Measurements from ENCODE around the gene SPIRE2.

DNA sequence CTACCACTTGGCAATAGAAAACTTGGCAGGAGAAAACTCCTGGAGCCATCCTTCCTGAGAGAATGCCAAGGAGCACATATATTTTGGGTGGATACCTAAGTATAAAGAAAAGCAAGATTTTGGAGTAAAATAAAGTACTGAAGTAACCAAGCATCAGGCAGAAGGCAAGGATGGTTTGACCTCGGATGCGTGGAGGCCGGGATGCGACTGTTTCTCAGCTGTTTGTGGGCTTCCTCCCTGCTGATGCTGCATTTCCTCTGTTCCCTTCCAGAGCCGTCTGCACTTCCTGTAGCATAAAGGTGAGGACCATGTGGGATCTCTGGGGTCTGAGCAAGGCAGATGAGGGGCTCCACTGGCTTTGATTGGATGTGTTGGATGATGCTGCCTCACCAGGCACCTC is 39.6 kb downstream of the SPIRE2 start:
- TF ChIP-seq, protein P1, sequence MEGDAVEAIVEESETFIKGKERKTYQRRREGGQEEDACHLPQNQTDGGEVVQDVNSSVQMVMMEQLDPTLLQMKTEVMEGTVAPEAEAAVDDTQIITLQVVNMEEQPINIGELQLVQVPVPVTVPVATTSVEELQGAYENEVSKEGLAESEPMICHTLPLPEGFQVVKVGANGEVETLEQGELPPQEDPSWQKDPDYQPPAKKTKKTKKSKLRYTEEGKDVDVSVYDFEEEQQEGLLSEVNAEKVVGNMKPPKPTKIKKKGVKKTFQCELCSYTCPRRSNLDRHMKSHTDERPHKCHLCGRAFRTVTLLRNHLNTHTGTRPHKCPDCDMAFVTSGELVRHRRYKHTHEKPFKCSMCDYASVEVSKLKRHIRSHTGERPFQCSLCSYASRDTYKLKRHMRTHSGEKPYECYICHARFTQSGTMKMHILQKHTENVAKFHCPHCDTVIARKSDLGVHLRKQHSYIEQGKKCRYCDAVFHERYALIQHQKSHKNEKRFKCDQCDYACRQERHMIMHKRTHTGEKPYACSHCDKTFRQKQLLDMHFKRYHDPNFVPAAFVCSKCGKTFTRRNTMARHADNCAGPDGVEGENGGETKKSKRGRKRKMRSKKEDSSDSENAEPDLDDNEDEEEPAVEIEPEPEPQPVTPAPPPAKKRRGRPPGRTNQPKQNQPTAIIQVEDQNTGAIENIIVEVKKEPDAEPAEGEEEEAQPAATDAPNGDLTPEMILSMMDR (IDR thresholded peaks at IDR 0.05): no peak
- TF ChIP-seq POLR2A (IDR thresholded peaks at IDR 0.05): no peak
